Heart right ventricle (tissue), 16 donors: ENCODE measurements around the gene GCH1. TPM values are rescaled to one million over a fixed set of nuclear protein-coding genes. Genes with fewer than 3 reads are reported as not detected.
A peak's percentile ranks its signal among the peaks of the same experiment; 100 is the strongest.

Experiments
- ATAC-seq, 8 donors: fragments of 200-7000 bp; cut with Tn5 transposase; one replicate each; pipeline ENCODE4 v1.9.1; 2020; ENCODE audit warnings: mild to moderate bottlenecking in 8 of 8, moderate library complexity in 8 of 8, moderate number of reproducible peaks in 1 of 8
- DNase-seq, 2 donors: peaks; one replicate each; pipeline ENCODE4 v3.0.0-alpha.2; 2020
- H3K27ac ChIP-seq, 10 donors: fragments of 200-600 bp; sonication (generic) in 2 of 10; one replicate each; pipeline versions ENCODE4 v1.5.0 to v1.8.0; 2020 to 2022; ENCODE audit warnings: mild to moderate bottlenecking in 3 of 10
- H3K27me3 ChIP-seq, 7 donors: fragments of 200-600 bp; one replicate each; pipeline ENCODE4 v1.8.0; 2021 to 2022; ENCODE audit warnings: mild to moderate bottlenecking in 2 of 7
- H3K36me3 ChIP-seq, 9 donors: fragments of 200-600 bp; sonication (generic) in 1 of 9; one replicate each; pipeline versions ENCODE4 v1.5.0 to v1.8.0; 2020 to 2022; ENCODE audit warnings: mild to moderate bottlenecking in 2 of 9
- H3K4me1 ChIP-seq, 9 donors: fragments of 200-600 bp; sonication (generic) in 1 of 9; one replicate each; pipeline versions ENCODE4 v1.5.0 to v1.8.0; 2020 to 2022; ENCODE audit warnings: mild to moderate bottlenecking in 4 of 9
- H3K4me3 ChIP-seq, 10 donors: fragments of 200-600 bp; sonication (generic) in 2 of 10; one replicate each; pipeline versions ENCODE4 v1.5.0 to v1.8.0; 2020 to 2022; ENCODE audit warnings: mild to moderate bottlenecking in 7 of 10, moderate library complexity in 2 of 10
- H3K9me3 ChIP-seq, 11 donors: fragments of 200-600 bp in 10 of 11; sonication (generic) in 2 of 11; one replicate each; pipeline versions ENCODE4 v1.5.0 to v1.8.0; 2013 to 2022; ENCODE audit warnings: mild to moderate bottlenecking in 2 of 11, control low read depth in 1 of 11, moderate library complexity in 1 of 11
- CTCF ChIP-seq, 9 donors: fragments of 200-600 bp; sonication (generic) in 2 of 9; IDR thresholded peaks; one replicate each; pipeline versions ENCODE4 v1.5.0 to v1.8.0; 2021 to 2022; ENCODE audit warnings: antibody characterized with exemption in 9 of 9, mild to moderate bottlenecking in 5 of 9, moderate library complexity in 1 of 9
- WGBS, 2 donors: extraction: QIAGEN DNeasy Blood & Tissue Kit; methylation state at CpG; one replicate each; pipeline ENCODE4 v1.1.7; 2013; ENCODE audit warnings: inconsistent platforms in 1 of 2; 5-methylcytosine and 5-hydroxymethylcytosine counted together
- intact Hi-C, 10 donors: fragments of 100-400 bp; cut with DNase I; formaldehyde crosslinking; loops; one replicate each; pipeline versions ENCODE4 v1.11.1 to v1.14.2; 2022
- polyA plus RNA-seq, 2 donors: library from polyadenylated mRNA; stranded (reverse); fragments of 200-250 nt; gene quantifications; one replicate each; pipeline ENCODE4 v1.2.3, GENCODE V29; 2013
- total RNA-seq, 10 donors: library from RNA; stranded (reverse); fragmentation: NEBNext Ultra II Directional in 3 of 10; extraction: Animal tissue kit (Norgen Biotek cat#: 25700) in 3 of 10; gene quantifications; one replicate each; pipeline versions ENCODE4 v1.2.1 to v1.2.4, GENCODE V29; 2021 to 2023
- donor health status: Arrhythmogenic right ventricular cardiomyopathy.
- donor health status: ischemic (EF 13 %, LVEDD 7.1; RV severe dilation, severe dysfunction).
- donor health status: healthy with polysubstance abuse.
- donor health status: DM: no; HTN: yes; CAD: no.
- donor health status: DM: no; HTN: no; CAD: no.
- donor health status: ischemic (EF 25% LVEDD 6.9; RV normal size, moderate dysfunction).
- donor health status: ischemic (EF 25% LVEDD 5.7; RV mildly dilated, moderate dysfunction).
- donor health status: healthy.
- donor health status: DM: yes; HTN: yes; CAD: no.
- donor health status: Ischemic cardiomyopathy.
- donor health status: ischemic (EF 35%, LVEDD 5.7; RV mildly dilated, moderate dysfunction).
- donor health status: nonischemic (EF 11% LVEDD 7.7; RV severe dilation, severe dysfunction).
- donor health status: DM: yes; HTN: yes; CAD: no.
- donor health status: PGD.
- donor health status: ischemic (EF 29% LVEDD 5.4; RV normal size, mild dysfunction).
- donor health status: nonischemic (EF 23%, LVEDD 6.1; RV moderate dilation, normal function).

GCH1 gene
- total and polyA plus RNA-seq, 12 donors = 1.0 to 11.0 (median 2.7) TPM

- peaks cover 0 to 7% (median 0%) of the 10 kb centered on the region in 9 donors for H3K36me3 ChIP-seq
- H3K4me1 ChIP-seq = peaks cover 0 to 37% (median 17%) of the 10 kb centered on the region in 9 donors
- no peaks in the 10 kb centered on the region for H3K27me3 ChIP-seq
- no peaks in the 10 kb centered on the region for H3K9me3 ChIP-seq
- no peak for TF ChIP-seq CTCF (IDR thresholded peaks at IDR 0.05)
- ATAC-seq (peak in 6 of 8 donors; percentile 39 to 78 (median 72)), DNase-seq (no peak)
- H3K27ac ChIP-seq = peak overlapping the region in 3 of 10 donors; percentile 7 to 51 (median 23)
- intact Hi-C loops = no loop called here
- no peak overlapping the region for H3K4me3 ChIP-seq
Measured at GRCh38 chr14:54864526-54864925, 38.1 kb downstream of the GCH1 start.

- Histone ChIP-seq H3K27me3 (no peaks in the 10 kb centered on the region), H3K36me3 (peaks cover 0 to 17% (median 0%) of the 10 kb centered on the region in 9 donors), H3K9me3 (no peaks in the 10 kb centered on the region), H3K4me3 (no peak overlapping the region), H3K27ac (peak overlapping the region in 3 of 10 donors; percentile 31 to 74 (median 46)), H3K4me1 (peaks cover 0 to 30% (median 5%) of the 10 kb centered on the region in 9 donors)
- DNase-seq (no peak), ATAC-seq (peak; percentile 55 to 88 (median 84))
- WGBS, 2 donors = 76 to 79% methylated on average over 1 of the region's 1 CpG
- intact Hi-C loops = no loop called here
- TF ChIP-seq CTCF (IDR thresholded peaks at IDR 0.05) = no peak
Measured at GRCh38 chr14:54857830-54858269, 44.8 kb downstream of the GCH1 start.

- DNase-seq (no peak), ATAC-seq (no peak)
- H3K27ac ChIP-seq = no peak overlapping the region
- peaks cover 0 to 30% (median 5%) of the 10 kb centered on the region in 9 donors for H3K4me1 ChIP-seq
- intact Hi-C loops = no loop called here
- H3K4me3 ChIP-seq = no peak overlapping the region
- no peaks in the 10 kb centered on the region for H3K9me3 ChIP-seq
- H3K36me3 ChIP-seq = peaks cover 0 to 17% (median 0%) of the 10 kb centered on the region in 9 donors
- WGBS, 2 donors = 96 to 97% methylated on average over 4 of the region's 4 CpGs
- H3K27me3 ChIP-seq = no peaks in the 10 kb centered on the region
- TF ChIP-seq CTCF (IDR thresholded peaks at IDR 0.05) = no peak
Measured at GRCh38 chr14:54856152-54856551, 46.5 kb downstream of the GCH1 start.

GRCh38 chr14:54854181-54854580, 48.4 kb downstream of the GCH1 start:
- intact Hi-C loops = no loop called here
- no peak for TF ChIP-seq CTCF (IDR thresholded peaks at IDR 0.05)
- no peaks in the 10 kb centered on the region for H3K27me3 ChIP-seq
- no peak overlapping the region for H3K27ac ChIP-seq
- H3K36me3 ChIP-seq = peaks cover 0 to 7% (median 0%) of the 10 kb centered on the region in 9 donors
- H3K9me3 ChIP-seq = no peaks in the 10 kb centered on the region
- ATAC-seq (no peak), DNase-seq (no peak)
- no peak overlapping the region for H3K4me3 ChIP-seq
- H3K4me1 ChIP-seq = peaks cover 0 to 30% (median 5%) of the 10 kb centered on the region in 9 donors
- WGBS, 2 donors = 37 to 49% methylated on average over 2 of the region's 2 CpGs
